H1 (cell line): ENCODE results near the gene ZNF385B. TPM values are rescaled to one million over a fixed set of nuclear protein-coding genes. Genes with fewer than 3 reads are reported as not detected.

Experiments used
- BACH1 ChIP-seq: IDR thresholded peaks from 2 replicates; pipeline ENCODE4 v1.6.1; 2012; ENCODE audit warnings: low read length, improper control_type of control experiment
- polyA plus RNA-seq, 7 experiments: library from polyadenylated mRNA; depleted of rRNA in 3 of 7; stranded (reverse) in 5 of 7; unstranded in 2 of 7; fragments of >200 nt in 5 of 7; fragments of 200-250 nt in 2 of 7; gene quantifications; 1 replicate in 5 of 7; 2 replicates in 1 of 7; 4 replicates in 1 of 7; pipeline versions ENCODE4 v1.2.1 to v1.2.3, GENCODE V29; 2011 to 2013; ENCODE audit warnings: missing spikeins in 2 of 7, mixed read lengths in 2 of 7
- total RNA-seq: library from RNA; stranded (reverse); fragmentation: NEBNext Ultra II Directional; extraction: Animal tissue kit (Norgen Biotek cat#: 25700); gene quantifications from 2 replicates; pipeline ENCODE4 v1.2.1, GENCODE V29; 2021
- TF ChIP-seq, protein P1 (sequence below): IDR thresholded peaks from 2 replicates; pipeline ENCODE4 v1.6.1; 2012; ENCODE audit warnings: inconsistent platforms

The ZNF385B gene
- total and polyA plus RNA-seq, 2 of the 8 experiments (the other 6 are each of a cell fraction or from before 2014, with no cell fraction given), result 1.1 to 3.7 TPM

DNA sequence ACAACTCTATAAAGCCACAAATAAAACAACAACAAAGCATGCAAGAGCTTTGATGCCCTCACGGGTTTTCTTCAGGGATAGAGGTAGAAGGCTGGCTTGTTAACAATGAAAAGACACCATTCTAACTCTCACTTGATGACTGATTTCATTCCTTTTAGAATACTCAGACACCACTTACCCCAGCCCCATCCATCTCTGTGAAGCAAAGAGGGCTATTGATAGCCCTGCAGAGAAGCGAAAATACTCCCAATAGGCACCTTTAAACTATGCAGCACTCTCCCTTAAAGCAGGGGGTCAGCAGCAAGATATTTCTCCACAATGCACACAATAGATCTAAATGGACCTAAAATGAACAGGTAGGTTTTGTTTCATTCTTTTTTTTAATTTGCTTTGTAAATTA, 35.1 kb downstream of the ZNF385B start (continued):
- no peak for TF ChIP-seq BACH1
- TF ChIP-seq, protein P1, sequence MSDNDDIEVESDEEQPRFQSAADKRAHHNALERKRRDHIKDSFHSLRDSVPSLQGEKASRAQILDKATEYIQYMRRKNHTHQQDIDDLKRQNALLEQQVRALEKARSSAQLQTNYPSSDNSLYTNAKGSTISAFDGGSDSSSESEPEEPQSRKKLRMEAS, result no peak
